Measurements from ENCODE around the gene AICDA. TPM values are rescaled to one million over a fixed set of nuclear protein-coding genes. Genes with fewer than 3 reads are reported as not detected.

The AICDA gene
- polyA plus RNA-seq, 1 of the 3 experiments (the other 2 are of a cell fraction): not detected

- Histone ChIP-seq H3F3A (replicated peaks; ENCODE audit: insufficient read depth) (no peaks in the 10 kb centered on the region), H2AFZ (ENCODE audit: low read depth) (no peak overlapping the region), H3K9me2 (no peaks in the 10 kb centered on the region), H3K27ac (ENCODE audit: low read depth in 2 of 2, low read length in 1 of 2) (no peak overlapping the region), H3K79me2 (ENCODE audit: insufficient read depth) (no peaks in the 10 kb centered on the region), H3K4me2 (no peak overlapping the region), H3K27me3 (ENCODE audit: insufficient read depth) (peaks cover 18% of the 10 kb centered on the region; the same call in 1 of the 2 replicates), H3K4me3 (ENCODE audit: low read depth in 2 of 2, low read length in 1 of 2) (no peak overlapping the region), H4K20me1 (ENCODE audit: insufficient read depth) (no peaks in the 10 kb centered on the region), H3K36me3 (replicated peaks in 1 of 2; ENCODE audit: control insufficient read depth in 1 of 2, insufficient read depth in 2 of 2, low read length in 1 of 2) (no peaks in the 10 kb centered on the region), H3K4me1 (ENCODE audit: control insufficient read depth in 1 of 2, insufficient read depth in 2 of 2, low read depth in 1 of 2, low read length in 1 of 2) (no peaks in the 10 kb centered on the region), H3K9me3 (no peaks in the 10 kb centered on the region), H3K9ac (no peak overlapping the region)
- no peak for DNase-seq
- ChIA-PET POLR2A (no interaction called here), CTCF (interaction anchor here (2.2 kb wide), 1 partner anchor 13 kb away, joined by 7 read pairs; no protein-coding TSS in a partner anchor)
- TF ChIP-seq FOSL2 (IDR thresholded peaks at IDR 0.05; ENCODE audit: borderline replicate concordance, low read depth) (no peak), FOXM1 (IDR thresholded peaks at IDR 0.05; ENCODE audit: low read depth) (no peak), TCF12 (IDR thresholded peaks at IDR 0.05) (no peak)
- WGBS (ENCODE audit: low lambda C conversion rate): 3% methylated on average over 3 of the region's 3 CpGs
Measured at GRCh38 chr12:8596561-8596960, 16.1 kb downstream of the AICDA start.

GRCh38 chr12:8594072-8594471 lies 18.6 kb downstream of the AICDA start:
- Histone ChIP-seq H3K9me3 (no peaks in the 10 kb centered on the region), H2AFZ (ENCODE audit: low read depth) (no peak overlapping the region), H3K27ac (ENCODE audit: low read depth in 2 of 2, low read length in 1 of 2) (no peak overlapping the region), H3K9ac (no peak overlapping the region), H3K4me2 (no peak overlapping the region), H3F3A (replicated peaks; ENCODE audit: insufficient read depth) (no peaks in the 10 kb centered on the region), H4K20me1 (ENCODE audit: insufficient read depth) (no peaks in the 10 kb centered on the region), H3K79me2 (ENCODE audit: insufficient read depth) (no peaks in the 10 kb centered on the region), H3K27me3 (ENCODE audit: insufficient read depth) (peaks cover 18% of the 10 kb centered on the region; the same call in 1 of the 2 replicates), H3K9me2 (no peaks in the 10 kb centered on the region), H3K36me3 (replicated peaks in 1 of 2; ENCODE audit: control insufficient read depth in 1 of 2, insufficient read depth in 2 of 2, low read length in 1 of 2) (no peaks in the 10 kb centered on the region), H3K4me3 (ENCODE audit: low read depth in 2 of 2, low read length in 1 of 2) (no peak overlapping the region), H3K4me1 (ENCODE audit: control insufficient read depth in 1 of 2, insufficient read depth in 2 of 2, low read depth in 1 of 2, low read length in 1 of 2) (no peaks in the 10 kb centered on the region)
- POLR2A ChIA-PET: no interaction called here
- WGBS (ENCODE audit: low lambda C conversion rate): 20% methylated on average over 8 of the region's 8 CpGs
- CTCF ChIA-PET: interaction anchor here (1.1 kb wide), 1 partner anchor 50 kb away, joined by 6 read pairs; no protein-coding TSS in a partner anchor
- DNase-seq: no peak
- no peak for TF ChIP-seq FOSL2 (IDR thresholded peaks at IDR 0.05; ENCODE audit: borderline replicate concordance, low read depth)
- no peak for TF ChIP-seq USF2 (IDR thresholded peaks at IDR 0.05; ENCODE audit: borderline replicate concordance, low read depth, low read length)
- no peak for TF ChIP-seq MAX (IDR thresholded peaks at IDR 0.05; ENCODE audit: low read depth)
- TF ChIP-seq MXI1 (IDR thresholded peaks at IDR 0.05; ENCODE audit: low read depth, low read length): no peak
- TF ChIP-seq SMC3 (IDR thresholded peaks at IDR 0.05; ENCODE audit: low read depth, low read length): no peak
- no peak for TF ChIP-seq TEAD4 (IDR thresholded peaks at IDR 0.05; ENCODE audit: borderline replicate concordance, insufficient read depth)
- TF ChIP-seq JUND (IDR thresholded peaks at IDR 0.05): no peak
- no peak for TF ChIP-seq POLR2AphosphoS5 (IDR thresholded peaks at IDR 0.05; ENCODE audit: low read depth, low read length)
- TF ChIP-seq EP300 (IDR thresholded peaks at IDR 0.05; ENCODE audit: borderline replicate concordance in 1 of 2, low read depth in 1 of 2, low read length in 1 of 2): no peak
- TF ChIP-seq SIN3A (IDR thresholded peaks at IDR 0.05; ENCODE audit: borderline replicate concordance, low read depth, low read length): no peak
- no peak for TF ChIP-seq CTCF (IDR thresholded peaks at IDR 0.05)
- TF ChIP-seq EZH2phosphoT487 (IDR thresholded peaks at IDR 0.05; ENCODE audit: borderline replicate concordance, low read depth): no peak
- no peak for TF ChIP-seq FOXJ3 (CRISPR knock-in tag; IDR thresholded peaks at IDR 0.05)
- TF ChIP-seq NFIC (IDR thresholded peaks at IDR 0.05; ENCODE audit: borderline replicate concordance): no peak
- TF ChIP-seq USF1 (IDR thresholded peaks at IDR 0.05; ENCODE audit: borderline replicate concordance, low read depth): no peak
